ENCODE measurements around the gene MYLK.
A peak's percentile ranks its signal among the peaks of the same experiment; 100 is the strongest.

Gene MYLK

DNA sequence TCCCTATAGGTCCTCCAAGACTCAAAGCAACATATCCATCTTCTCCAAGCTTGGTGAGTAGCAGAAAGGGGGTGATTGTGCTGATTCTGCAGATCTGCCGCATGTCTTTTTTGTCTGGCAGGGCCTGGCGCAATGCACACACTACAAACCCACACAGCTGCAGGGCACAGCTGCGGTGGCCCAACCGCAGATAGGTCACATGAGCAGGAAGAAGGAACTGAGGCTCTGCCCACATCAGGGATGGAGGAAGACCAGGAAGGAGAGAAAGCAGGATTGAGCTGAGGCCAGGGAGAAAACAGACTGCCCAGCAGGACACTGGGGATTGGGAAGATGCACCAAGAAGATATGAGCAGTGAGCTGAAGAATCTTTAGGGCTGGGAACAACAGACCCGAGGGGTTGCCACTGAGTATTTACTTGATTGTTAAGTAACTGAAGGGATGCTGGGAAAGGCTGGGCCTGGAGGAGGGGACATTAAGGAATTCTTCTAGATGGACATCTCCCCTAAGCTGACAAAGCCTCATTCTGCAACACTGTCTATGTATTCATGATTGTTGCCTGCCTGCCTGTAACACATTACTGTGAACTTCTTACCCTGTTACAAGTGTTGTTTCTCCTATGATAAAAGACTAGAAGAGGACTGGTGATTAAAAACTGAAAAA, 126.7 kb downstream of the MYLK start:
- no peak overlapping the region for H3K18ac ChIP-seq (ENCODE audit: low read length)
- H3K36me3 ChIP-seq (ENCODE audit: control insufficient read depth, insufficient read depth, low read length) = no peaks in the 10 kb centered on the region
- no peak overlapping the region for H3K27ac ChIP-seq (ENCODE audit: low read depth, low read length)
- no peak overlapping the region for H4K8ac ChIP-seq (ENCODE audit: low read depth, low read length)
- no peak overlapping the region for H3K4me3 ChIP-seq (ENCODE audit: low read length)
- WGBS (ENCODE audit: extremely low coverage, insufficient coverage, low lambda C conversion rate) = no CpG with 5 or more reads among the region's 5 CpGs
- peak; percentile 28 for DNase-seq
- H3K4ac ChIP-seq (ENCODE audit: low read depth, low read length) = no peak overlapping the region
- H3K23ac ChIP-seq (ENCODE audit: low read length) = no peak overlapping the region
- H3K56ac ChIP-seq (ENCODE audit: low read length) = no peak overlapping the region
- H3K27me3 ChIP-seq (ENCODE audit: insufficient read depth, low read length, poor library complexity) = no peaks in the 10 kb centered on the region
- H2AK5ac ChIP-seq (ENCODE audit: low read length) = no peak overlapping the region
- no peaks in the 10 kb centered on the region for H3K79me2 ChIP-seq (ENCODE audit: control insufficient read depth, insufficient read depth, low read length)
- no peaks in the 10 kb centered on the region for H3K79me1 ChIP-seq (ENCODE audit: low read length)
- H3K4me2 ChIP-seq (ENCODE audit: low read length) = no peak overlapping the region
- no peak overlapping the region for H2BK120ac ChIP-seq (ENCODE audit: low read depth, low read length)
- H3K9ac ChIP-seq (ENCODE audit: low read length) = no peak overlapping the region
- no peak overlapping the region for H2BK5ac ChIP-seq (ENCODE audit: low read length)
- no peak overlapping the region for H4K5ac ChIP-seq (ENCODE audit: low read length)
- H3K4me1 ChIP-seq (ENCODE audit: control insufficient read depth, low read depth, low read length) = no peaks in the 10 kb centered on the region
- H2BK15ac ChIP-seq (replicated peaks; ENCODE audit: low read depth) = no peak overlapping the region

DNA sequence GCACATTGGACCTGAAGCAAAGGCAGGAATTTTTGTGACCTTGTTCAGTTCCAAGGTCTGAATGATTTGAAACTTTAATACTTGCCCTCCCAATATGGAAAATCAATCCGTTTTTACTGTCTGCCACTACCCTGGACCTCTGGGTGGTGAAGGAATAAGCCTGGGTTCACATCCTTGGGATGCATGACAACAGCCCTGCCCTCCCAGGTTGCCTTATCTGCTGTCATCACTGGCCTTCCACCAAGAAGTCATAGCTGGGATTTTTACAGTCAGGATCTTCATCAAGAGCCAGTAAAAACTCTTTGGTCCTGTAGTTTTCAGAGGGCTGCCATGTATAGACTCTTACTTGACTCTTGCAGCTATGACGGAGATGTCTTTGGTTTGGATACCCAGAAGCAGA, 128.6 kb downstream of the MYLK start:
- Histone ChIP-seq H2BK120ac (ENCODE audit: low read depth, low read length) (no peak overlapping the region), H3K4me3 (ENCODE audit: low read length) (no peak overlapping the region), H3K79me2 (ENCODE audit: control insufficient read depth, insufficient read depth, low read length) (no peaks in the 10 kb centered on the region), H3K27ac (ENCODE audit: low read depth, low read length) (no peak overlapping the region), H3K23ac (ENCODE audit: low read length) (no peak overlapping the region), H2BK15ac (replicated peaks; ENCODE audit: low read depth) (no peak overlapping the region), H2BK5ac (ENCODE audit: low read length) (no peak overlapping the region), H3K18ac (ENCODE audit: low read length) (no peak overlapping the region), H3K4ac (ENCODE audit: low read depth, low read length) (no peak overlapping the region), H3K27me3 (ENCODE audit: insufficient read depth, low read length, poor library complexity) (no peaks in the 10 kb centered on the region), H3K4me1 (ENCODE audit: control insufficient read depth, low read depth, low read length) (peaks cover 1% of the 10 kb centered on the region), H2AK5ac (ENCODE audit: low read length) (no peak overlapping the region), H3K36me3 (ENCODE audit: control insufficient read depth, insufficient read depth, low read length) (no peaks in the 10 kb centered on the region), H4K8ac (ENCODE audit: low read depth, low read length) (no peak overlapping the region), H3K56ac (ENCODE audit: low read length) (no peak overlapping the region), H3K9ac (ENCODE audit: low read length) (no peak overlapping the region), H3K79me1 (ENCODE audit: low read length) (no peaks in the 10 kb centered on the region), H4K5ac (ENCODE audit: low read length) (no peak overlapping the region), H3K4me2 (ENCODE audit: low read length) (no peak overlapping the region)
- no CpG with 5 or more reads among the region's 2 CpGs for WGBS (ENCODE audit: extremely low coverage, insufficient coverage, low lambda C conversion rate)
- DNase-seq = no peak

DNA sequence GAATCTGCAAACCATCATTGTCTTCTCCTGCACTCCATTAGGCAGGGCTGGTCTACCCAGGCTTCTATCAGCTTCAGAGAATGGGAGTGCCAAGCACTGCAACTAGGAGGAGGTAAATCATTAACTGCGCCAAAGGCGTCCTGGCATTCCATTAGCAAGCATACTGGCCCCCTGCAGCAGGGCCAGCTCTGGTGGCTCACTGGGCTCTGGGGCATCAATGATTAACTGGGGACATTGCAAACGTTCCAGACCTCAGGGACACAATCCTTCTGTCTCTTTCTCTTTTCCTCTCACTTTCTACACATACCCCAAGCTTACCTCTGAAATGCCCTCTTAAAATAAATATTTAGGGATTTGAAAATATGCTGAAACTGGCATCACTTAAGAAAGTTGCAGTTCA, 129.0 kb downstream of the MYLK start:
- WGBS (ENCODE audit: extremely low coverage, insufficient coverage, low lambda C conversion rate) = no CpG with 5 or more reads among the region's 3 CpGs
- Histone ChIP-seq H4K8ac (ENCODE audit: low read depth, low read length) (no peak overlapping the region), H2AK5ac (ENCODE audit: low read length) (no peak overlapping the region), H3K79me1 (ENCODE audit: low read length) (no peaks in the 10 kb centered on the region), H3K79me2 (ENCODE audit: control insufficient read depth, insufficient read depth, low read length) (no peaks in the 10 kb centered on the region), H2BK5ac (ENCODE audit: low read length) (no peak overlapping the region), H2BK15ac (replicated peaks; ENCODE audit: low read depth) (no peak overlapping the region), H3K4me1 (ENCODE audit: control insufficient read depth, low read depth, low read length) (peaks cover 3% of the 10 kb centered on the region), H3K23ac (ENCODE audit: low read length) (no peak overlapping the region), H3K56ac (ENCODE audit: low read length) (no peak overlapping the region), H3K36me3 (ENCODE audit: control insufficient read depth, insufficient read depth, low read length) (no peaks in the 10 kb centered on the region), H3K18ac (ENCODE audit: low read length) (no peak overlapping the region), H3K27me3 (ENCODE audit: insufficient read depth, low read length, poor library complexity) (no peaks in the 10 kb centered on the region), H3K9ac (ENCODE audit: low read length) (no peak overlapping the region), H3K4me3 (ENCODE audit: low read length) (no peak overlapping the region), H3K27ac (ENCODE audit: low read depth, low read length) (no peak overlapping the region), H2BK120ac (ENCODE audit: low read depth, low read length) (no peak overlapping the region), H3K4me2 (ENCODE audit: low read length) (no peak overlapping the region), H4K5ac (ENCODE audit: low read length) (no peak overlapping the region), H3K4ac (ENCODE audit: low read depth, low read length) (no peak overlapping the region)
- DNase-seq = peak; percentile 73

DNA sequence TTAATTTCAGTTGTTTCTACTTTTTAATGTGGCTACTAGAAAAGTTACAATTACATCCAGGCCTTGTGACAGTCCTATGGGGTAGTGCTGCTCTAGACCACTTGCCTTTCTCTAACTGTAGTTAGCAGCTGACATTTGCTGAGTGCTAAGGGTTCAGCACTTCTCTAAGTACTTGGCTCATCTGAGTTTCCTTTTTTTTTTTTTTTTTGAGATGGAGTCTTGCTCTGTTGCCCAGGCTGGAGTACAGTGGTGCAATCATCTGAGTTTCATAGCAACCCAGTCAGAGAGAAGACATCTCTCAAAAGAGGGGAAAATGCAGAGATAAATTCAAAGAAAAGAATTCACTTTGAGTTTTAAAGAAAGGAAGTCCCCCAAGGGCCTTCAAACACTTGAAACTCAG, 130.8 kb downstream of the MYLK start:
- H3K56ac ChIP-seq (ENCODE audit: low read length) = no peak overlapping the region
- no peaks in the 10 kb centered on the region for H3K36me3 ChIP-seq (ENCODE audit: control insufficient read depth, insufficient read depth, low read length)
- H3K4me3 ChIP-seq (ENCODE audit: low read length) = no peak overlapping the region
- no peak overlapping the region for H3K9ac ChIP-seq (ENCODE audit: low read length)
- no peaks in the 10 kb centered on the region for H3K79me2 ChIP-seq (ENCODE audit: control insufficient read depth, insufficient read depth, low read length)
- no peak overlapping the region for H2BK5ac ChIP-seq (ENCODE audit: low read length)
- peaks cover 3% of the 10 kb centered on the region for H3K4me1 ChIP-seq (ENCODE audit: control insufficient read depth, low read depth, low read length)
- H3K4ac ChIP-seq (ENCODE audit: low read depth, low read length) = no peak overlapping the region
- no peak for DNase-seq
- no peak overlapping the region for H2BK120ac ChIP-seq (ENCODE audit: low read depth, low read length)
- no peak overlapping the region for H3K23ac ChIP-seq (ENCODE audit: low read length)
- no peak overlapping the region for H2AK5ac ChIP-seq (ENCODE audit: low read length)
- no peak overlapping the region for H4K5ac ChIP-seq (ENCODE audit: low read length)
- no peak overlapping the region for H3K18ac ChIP-seq (ENCODE audit: low read length)
- no peak overlapping the region for H4K8ac ChIP-seq (ENCODE audit: low read depth, low read length)
- no peak overlapping the region for H3K27ac ChIP-seq (ENCODE audit: low read depth, low read length)
- H3K4me2 ChIP-seq (ENCODE audit: low read length) = no peak overlapping the region
- H3K27me3 ChIP-seq (ENCODE audit: insufficient read depth, low read length, poor library complexity) = no peaks in the 10 kb centered on the region
- no peaks in the 10 kb centered on the region for H3K79me1 ChIP-seq (ENCODE audit: low read length)
- no peak overlapping the region for H2BK15ac ChIP-seq (replicated peaks; ENCODE audit: low read depth)

- Histone ChIP-seq H3K56ac (ENCODE audit: low read length) (no peak overlapping the region), H3K23ac (ENCODE audit: low read length) (no peak overlapping the region), H3K18ac (ENCODE audit: low read length) (no peak overlapping the region), H2BK5ac (ENCODE audit: low read length) (no peak overlapping the region), H4K5ac (ENCODE audit: low read length) (no peak overlapping the region), H3K4me1 (ENCODE audit: control insufficient read depth, low read depth, low read length) (peaks cover 3% of the 10 kb centered on the region), H3K4me3 (ENCODE audit: low read length) (no peak overlapping the region), H3K9ac (ENCODE audit: low read length) (no peak overlapping the region), H2AK5ac (ENCODE audit: low read length) (no peak overlapping the region), H2BK15ac (replicated peaks; ENCODE audit: low read depth) (no peak overlapping the region), H3K79me2 (ENCODE audit: control insufficient read depth, insufficient read depth, low read length) (no peaks in the 10 kb centered on the region), H3K4ac (ENCODE audit: low read depth, low read length) (no peak overlapping the region), H4K8ac (ENCODE audit: low read depth, low read length) (no peak overlapping the region), H3K4me2 (ENCODE audit: low read length) (no peak overlapping the region), H3K27ac (ENCODE audit: low read depth, low read length) (no peak overlapping the region), H3K79me1 (ENCODE audit: low read length) (no peaks in the 10 kb centered on the region), H3K36me3 (ENCODE audit: control insufficient read depth, insufficient read depth, low read length) (no peaks in the 10 kb centered on the region), H2BK120ac (ENCODE audit: low read depth, low read length) (no peak overlapping the region), H3K27me3 (ENCODE audit: insufficient read depth, low read length, poor library complexity) (no peaks in the 10 kb centered on the region)
- no peak for DNase-seq
- no CpG with 5 or more reads among the region's 8 CpGs for WGBS (ENCODE audit: extremely low coverage, insufficient coverage, low lambda C conversion rate)
Measured at GRCh38 chr3:123752228-123752627, 131.9 kb downstream of the MYLK start.

GRCh38 chr3:123751433-123751832, 132.7 kb downstream of the MYLK start:
- H4K8ac ChIP-seq (ENCODE audit: low read depth, low read length) = no peak overlapping the region
- H3K27ac ChIP-seq (ENCODE audit: low read depth, low read length) = no peak overlapping the region

More at GRCh38 chr3:123751433-123751832, 132.7 kb downstream of the MYLK start:
- Histone ChIP-seq H2BK5ac (ENCODE audit: low read length) (no peak overlapping the region), H2BK120ac (ENCODE audit: low read depth, low read length) (no peak overlapping the region), H4K5ac (ENCODE audit: low read length) (no peak overlapping the region), H3K4me3 (ENCODE audit: low read length) (no peak overlapping the region), H3K36me3 (ENCODE audit: control insufficient read depth, insufficient read depth, low read length) (no peaks in the 10 kb centered on the region), H2AK5ac (ENCODE audit: low read length) (no peak overlapping the region), H3K4me1 (ENCODE audit: control insufficient read depth, low read depth, low read length) (peaks cover 3% of the 10 kb centered on the region), H2BK15ac (replicated peaks; ENCODE audit: low read depth) (no peak overlapping the region), H3K27me3 (ENCODE audit: insufficient read depth, low read length, poor library complexity) (no peaks in the 10 kb centered on the region), H3K4ac (ENCODE audit: low read depth, low read length) (no peak overlapping the region), H3K79me2 (ENCODE audit: control insufficient read depth, insufficient read depth, low read length) (no peaks in the 10 kb centered on the region), H3K79me1 (ENCODE audit: low read length) (no peaks in the 10 kb centered on the region), H3K18ac (ENCODE audit: low read length) (no peak overlapping the region), H3K4me2 (ENCODE audit: low read length) (no peak overlapping the region), H3K9ac (ENCODE audit: low read length) (no peak overlapping the region), H3K23ac (ENCODE audit: low read length) (no peak overlapping the region), H3K56ac (ENCODE audit: low read length) (no peak overlapping the region)
- no CpG with 5 or more reads among the region's 3 CpGs for WGBS (ENCODE audit: extremely low coverage, insufficient coverage, low lambda C conversion rate)
- no peak for DNase-seq
